Measurements from ENCODE around the gene PPP1R15B. TPM values are rescaled to one million over a fixed set of nuclear protein-coding genes. Genes with fewer than 3 reads are reported as not detected.

PPP1R15B gene
- total RNA-seq, 1 donor from 2014 or later = 57.5 TPM

GRCh38 chr1:204435872-204436271 is 24.3 kb upstream of the PPP1R15B start:
- Mint-ChIP-seq H3K27ac (no peak overlapping the region), H3K27me3 (ENCODE audit: low read depth) (no peaks in the 10 kb centered on the region), H3K4me1 (peaks cover 2% of the 10 kb centered on the region), H3K36me3 (peaks cover 40% of the 10 kb centered on the region), H3K9me3 (no peaks in the 10 kb centered on the region), H3K4me3 (no peak overlapping the region)
- DNase-seq (ENCODE audit: low spot score in 2 of 2, unreplicated experiment in 2 of 2) = no peak
- TF ChIP-seq CTCF (IDR thresholded peaks at IDR 0.05; ENCODE audit: unreplicated experiment) = no peak

GRCh38 chr1:204435381-204435831 is 23.8 kb upstream of the PPP1R15B start:
- no peaks in the 10 kb centered on the region for H3K27me3 Mint-ChIP-seq (ENCODE audit: low read depth)
- H3K4me1 Mint-ChIP-seq = peaks cover 2% of the 10 kb centered on the region

GRCh38 chr1:204434116-204434755 is 22.6 kb upstream of the PPP1R15B start:
- Mint-ChIP-seq H3K27me3 (ENCODE audit: low read depth) (no peaks in the 10 kb centered on the region), H3K4me3 (no peak overlapping the region), H3K27ac (no peak overlapping the region), H3K36me3 (peaks cover 37% of the 10 kb centered on the region), H3K4me1 (peaks cover 2% of the 10 kb centered on the region), H3K9me3 (no peaks in the 10 kb centered on the region)
- no peak for DNase-seq (ENCODE audit: low spot score in 2 of 2, unreplicated experiment in 2 of 2)
- TF ChIP-seq CTCF (IDR thresholded peaks at IDR 0.05; ENCODE audit: unreplicated experiment) = no peak

More at GRCh38 chr1:204435381-204435831, 23.8 kb upstream of the PPP1R15B start:
- no peaks in the 10 kb centered on the region for H3K9me3 Mint-ChIP-seq
- DNase-seq (ENCODE audit: low spot score in 2 of 2, unreplicated experiment in 2 of 2) = no peak
- H3K4me3 Mint-ChIP-seq = no peak overlapping the region
- TF ChIP-seq CTCF (IDR thresholded peaks at IDR 0.05; ENCODE audit: unreplicated experiment) = no peak
- no peak overlapping the region for H3K27ac Mint-ChIP-seq
- H3K36me3 Mint-ChIP-seq = peaks cover 40% of the 10 kb centered on the region

- Mint-ChIP-seq H3K27me3 (ENCODE audit: low read depth) (no peaks in the 10 kb centered on the region), H3K4me1 (peaks cover 2% of the 10 kb centered on the region), H3K36me3 (peaks cover 44% of the 10 kb centered on the region), H3K27ac (no peak overlapping the region), H3K9me3 (no peaks in the 10 kb centered on the region), H3K4me3 (no peak overlapping the region)
- no peak for TF ChIP-seq CTCF (IDR thresholded peaks at IDR 0.05; ENCODE audit: unreplicated experiment)
- DNase-seq (ENCODE audit: low spot score in 2 of 2, unreplicated experiment in 2 of 2) = no peak
Measured at GRCh38 chr1:204432708-204433107, 21.1 kb upstream of the PPP1R15B start.

- Mint-ChIP-seq H3K27me3 (ENCODE audit: low read depth) (no peaks in the 10 kb centered on the region), H3K9me3 (no peaks in the 10 kb centered on the region), H3K27ac (peak overlapping the region; percentile 70), H3K36me3 (peaks cover 49% of the 10 kb centered on the region), H3K4me1 (peaks cover 2% of the 10 kb centered on the region), H3K4me3 (no peak overlapping the region)
- TF ChIP-seq CTCF (IDR thresholded peaks at IDR 0.05; ENCODE audit: unreplicated experiment) = peak; percentile 89
- DNase-seq (ENCODE audit: low spot score in 2 of 2, unreplicated experiment in 2 of 2) = peak; percentile 62 to 85
Measured at GRCh38 chr1:204431310-204432184, 19.9 kb upstream of the PPP1R15B start.

Measured in mesothelial cell of epicardium (in vitro differentiated cells).